IMR-90 (cell line): ENCODE data around the gene SLC44A2. TPM values are rescaled to one million over a fixed set of nuclear protein-coding genes. Genes with fewer than 3 reads are reported as not detected.

Source experiments
- ATAC-seq: fragments of 200-7000 bp; cut with Tn5 transposase; 2 replicates; pipeline ENCODE4 v1.9.1; 2020; ENCODE audit warnings: low read depth, mild to moderate bottlenecking, moderate library complexity
- BruUV-seq: library from RNA; stranded (reverse); fragments of 400-500 nt; replicated peaks from 2 replicates; lab custom pipeline; 2021; lab: Mats Ljungman, UMichigan
- CTCF ChIA-PET: fragments of 300-600 bp; formaldehyde crosslinking; extraction: SDS; loops from one replicate; lab custom pipeline; 2021; ENCODE audit warnings: antibody characterized with exemption; lab: Yijun Ruan, JAX
- POLR2A ChIA-PET: fragments of 300-600 bp; sonication (Branson Sonifier 250); formaldehyde crosslinking; loops from one replicate; lab custom pipeline; 2022; ENCODE audit warnings: antibody characterized with exemption; ENCODE audit not compliant: unreplicated experiment; lab: Charles Lee
- DNase-seq: peaks from one replicate; pipeline ENCODE4 v3.0.0; 2013
- H2AFZ ChIP-seq: replicated peaks from 2 replicates; pipeline ENCODE3; 2013; ENCODE audit warnings: low read length, mild to moderate bottlenecking; ENCODE audit not compliant: poor library complexity
- H2AK5ac ChIP-seq: 2 replicates; pipeline ENCODE4 v1.6.1; 2013; ENCODE audit warnings: low read depth, low read length, inconsistent platforms
- H2AK9ac ChIP-seq: replicated peaks from 2 replicates; pipeline ENCODE3; 2013; ENCODE audit warnings: mild to moderate bottlenecking, low read depth, low read length, moderate library complexity; ENCODE audit not compliant: poor library complexity
- H2BK120ac ChIP-seq: 2 replicates; pipeline ENCODE4 v1.6.1; 2013; ENCODE audit warnings: low read depth, low read length, inconsistent platforms
- H2BK15ac ChIP-seq: 3 replicates; pipeline ENCODE4 v1.6.1; 2013; ENCODE audit warnings: low read depth, low read length, inconsistent platforms
- H2BK20ac ChIP-seq: 2 replicates; pipeline ENCODE4 v1.6.1; 2013; ENCODE audit warnings: low read depth, mild to moderate bottlenecking, inconsistent platforms, low read length, moderate library complexity
- H2BK5ac ChIP-seq: 2 replicates; pipeline ENCODE4 v1.6.1; 2013; ENCODE audit warnings: mild to moderate bottlenecking, low read depth, low read length, inconsistent platforms; ENCODE audit not compliant: poor library complexity, severe bottlenecking
- H3K14ac ChIP-seq: replicated peaks from 2 replicates; pipeline ENCODE4 v1.6.1; 2013; ENCODE audit warnings: low read depth, low read length, inconsistent platforms
- H3K18ac ChIP-seq: 2 replicates; pipeline ENCODE4 v1.6.1; 2013; ENCODE audit warnings: low read depth, low read length, control low read depth
- H3K23ac ChIP-seq: 2 replicates; pipeline ENCODE4 v1.6.1; 2013; ENCODE audit warnings: low read depth, low read length, inconsistent platforms
- H3K27ac ChIP-seq: 2 replicates; pipeline ENCODE4 v1.5.1; 2013; ENCODE audit warnings: mild to moderate bottlenecking, control low read depth, low read length; ENCODE audit not compliant: insufficient read depth
- H3K27me3 ChIP-seq: 2 replicates; pipeline ENCODE4 v1.6.1; 2013; ENCODE audit warnings: low read length; ENCODE audit not compliant: control insufficient read depth, insufficient read depth
- H3K36me3 ChIP-seq: 2 replicates; pipeline ENCODE4 v1.6.1; 2013; ENCODE audit warnings: low read length, mixed read lengths; ENCODE audit not compliant: control insufficient read depth, insufficient read depth
- H3K4ac ChIP-seq: 2 replicates; pipeline ENCODE4 v1.6.1; 2013; ENCODE audit warnings: low read depth, low read length, inconsistent platforms
- H3K4me1 ChIP-seq: 2 replicates; pipeline ENCODE4 v1.6.1; 2013; ENCODE audit warnings: low read length, mixed read lengths; ENCODE audit not compliant: control insufficient read depth, insufficient read depth
- H3K4me2 ChIP-seq: 2 replicates; pipeline ENCODE4 v1.6.1; 2013; ENCODE audit warnings: low read depth, mild to moderate bottlenecking, control low read depth, low read length, moderate library complexity
- H3K4me3 ChIP-seq: 2 replicates; pipeline ENCODE4 v1.5.1; 2013; ENCODE audit warnings: low read depth, mild to moderate bottlenecking, control low read depth, low read length, moderate library complexity; ENCODE audit not compliant: insufficient read depth
- H3K56ac ChIP-seq: 2 replicates; pipeline ENCODE4 v1.6.1; 2013; ENCODE audit warnings: low read length, inconsistent platforms; ENCODE audit not compliant: insufficient read depth; ENCODE audit errors: extremely low read depth
- H3K79me1 ChIP-seq, 2 experiments: 2 replicates each; pipeline ENCODE4 v1.6.1; 2013; ENCODE audit warnings: low read length in 2 of 2, inconsistent platforms in 1 of 2, low read depth in 1 of 2
- H3K9ac ChIP-seq: 2 replicates; pipeline ENCODE4 v1.6.1; 2013; ENCODE audit warnings: low read depth, low read length, control low read depth
- H3K9me1 ChIP-seq: 2 replicates; pipeline ENCODE4 v1.6.1; 2013; ENCODE audit warnings: low read length, inconsistent platforms; ENCODE audit not compliant: insufficient read depth
- H3K9me3 ChIP-seq: 2 replicates; pipeline ENCODE4 v1.6.1; 2013; ENCODE audit warnings: low read length; ENCODE audit not compliant: control insufficient read depth, insufficient read depth
- H4K20me1 ChIP-seq: 2 replicates; pipeline ENCODE4 v1.6.1; 2013; ENCODE audit warnings: low read length, inconsistent platforms; ENCODE audit not compliant: insufficient read depth
- H4K5ac ChIP-seq: 2 replicates; pipeline ENCODE4 v1.6.1; 2013; ENCODE audit warnings: mild to moderate bottlenecking, low read depth, low read length, control low read depth
- H4K8ac ChIP-seq, 2 experiments: 2 replicates each; pipeline ENCODE4 v1.6.1; 2013; ENCODE audit warnings: low read depth in 2 of 2, low read length in 2 of 2, control low read depth in 1 of 2, inconsistent platforms in 1 of 2
- H4K91ac ChIP-seq: 2 replicates; pipeline ENCODE4 v1.6.1; 2013; ENCODE audit warnings: low read depth, low read length, inconsistent platforms; ENCODE audit not compliant: insufficient read depth
- FOS ChIP-seq: fragments of 150-350 bp; IDR thresholded peaks from 2 replicates; pipeline ENCODE4 v1.6.1; 2016; ENCODE audit warnings: low read depth, low read length
- MAFK ChIP-seq: IDR thresholded peaks from 2 replicates; pipeline ENCODE4 v1.6.1; 2012; ENCODE audit warnings: low read depth, low read length, improper control_type of control experiment
- NFE2L2 ChIP-seq: fragments of 150-350 bp; IDR thresholded peaks from 2 replicates; pipeline ENCODE4 v1.6.1; 2016; ENCODE audit warnings: low read depth, mild to moderate bottlenecking, low read length
- RAD21 ChIP-seq: IDR thresholded peaks from 2 replicates; pipeline ENCODE4 v1.6.1; 2012; ENCODE audit warnings: low read length, improper control_type of control experiment
- RCOR1 ChIP-seq: IDR thresholded peaks from 2 replicates; pipeline ENCODE4 v1.6.1; 2012; ENCODE audit warnings: mild to moderate bottlenecking, low read length, improper control_type of control experiment; ENCODE audit not compliant: insufficient replicate concordance
- RFX5 ChIP-seq: IDR thresholded peaks from 2 replicates; pipeline ENCODE4 v1.8.0; 2012; ENCODE audit warnings: low read depth, mild to moderate bottlenecking, low read length, moderate library complexity
- SMC3 ChIP-seq: fragments of 150-350 bp; IDR thresholded peaks from 2 replicates; pipeline ENCODE4 v1.6.1; 2016; ENCODE audit warnings: low read depth, mild to moderate bottlenecking, antibody characterized with exemption, low read length, moderate library complexity
- USF2 ChIP-seq: fragments of 150-350 bp; IDR thresholded peaks from 2 replicates; pipeline ENCODE4 v1.6.1; 2017; ENCODE audit warnings: mild to moderate bottlenecking, antibody characterized with exemption, low read length, low read depth
- WGBS, 2 experiments: methylation state at CpG; one replicate each; pipeline versions ENCODE4 v1.1.5 to v1.1.7; 2013; ENCODE audit warnings: missing lambda C conversion rate in 2 of 2; ENCODE audit not compliant: insufficient read length in 1 of 2; ENCODE audit errors: extremely low coverage in 2 of 2; 5-methylcytosine and 5-hydroxymethylcytosine counted together
- dilution Hi-C: fragments of 300-500 bp; cut with HindIII; formaldehyde crosslinking; loops from one replicate; pipeline ENCODE4 v1.14.3; 2018; ENCODE audit warnings: low sequenced_read_pairs; ENCODE audit not compliant: unreplicated experiment
- in situ Hi-C: fragments of 300-500 bp; cut with MboI; formaldehyde crosslinking; loops from 3 replicates; pipeline ENCODE4 v1.14.3; 2019; ENCODE audit warnings: low sequenced_read_pairs, inconsistent platforms, mixed read lengths
- intact Hi-C: fragments of 100-400 bp; cut with micrococcal nuclease; formaldehyde crosslinking; loops from 2 replicates; pipeline ENCODE4 v1.10.0; 2022
- polyA plus RNA-seq, 3 experiments: library from polyadenylated mRNA; depleted of rRNA; stranded (reverse); fragments of >200 nt; gene quantifications; 2 replicates each; pipeline ENCODE4 v1.2.3, GENCODE V29; 2012; ENCODE audit warnings: low replicate concordance in 1 of 3
- total RNA-seq: library from RNA; depleted of rRNA; stranded (reverse); fragments of >200 nt; gene quantifications from 2 replicates; pipeline ENCODE4 v1.2.3, GENCODE V29; 2012

Gene SLC44A2
- total and polyA plus RNA-seq, 2 of the 4 experiments (the other 2 are of a cell fraction) = 28.5 to 62.9 TPM

GRCh38 chr19:10618846-10619245, 6.5 kb upstream of the SLC44A2 start:
- Histone ChIP-seq H4K91ac (peak overlapping the region; percentile 68), H4K20me1 (peaks cover 5% of the 10 kb centered on the region; the same call in 1 of the 2 replicates), H3K27me3 (no peaks in the 10 kb centered on the region), H3K36me3 (peaks cover 2% of the 10 kb centered on the region; the same call in 1 of the 2 replicates), H3K4me1 (peaks cover 11% of the 10 kb centered on the region), H3K56ac (no peak overlapping the region), H3K9me3 (no peaks in the 10 kb centered on the region), H2AK5ac (peak overlapping the region; percentile 81), H2BK5ac (peak overlapping the region; percentile 65), H3K4me2 (no peak overlapping the region), H3K4me3 (no peak overlapping the region), H3K4ac (peak overlapping the region; percentile 64), H2AFZ (no peak overlapping the region), H4K5ac (peak overlapping the region; percentile 28; the same call in 1 of the 2 replicates), H2BK15ac (peak overlapping the region; percentile 58; the same call in 1 of the 3 replicates), H3K9me1 (peaks cover 12% of the 10 kb centered on the region), H3K27ac (peak overlapping the region; percentile 44; the same call in 1 of the 2 replicates), H3K9ac (no peak overlapping the region), H4K8ac (peak overlapping the region in 1 of 2 experiments; percentile 54; a peak in 2 of 4 replicates), H2AK9ac (peak overlapping the region; percentile 50), H2BK20ac (peak overlapping the region; percentile 39), H3K18ac (no peak overlapping the region), H3K23ac (no peak overlapping the region), H3K79me1 (peaks cover 48 to 75% of the 10 kb centered on the region in 2 experiments), H2BK120ac (peak overlapping the region; percentile 74), H3K14ac (peak overlapping the region; percentile 35; the same call in 1 of the 2 replicates)
- dilution Hi-C loops (no loop called here), in situ Hi-C loops (no loop called here), intact Hi-C loops (no loop called here)
- TF ChIP-seq RAD21 = no peak
- no peak for TF ChIP-seq RCOR1
- TF ChIP-seq SMC3 = no peak
- no peak for TF ChIP-seq USF2
- TF ChIP-seq RFX5 = no peak
- no peak for TF ChIP-seq NFE2L2
- TF ChIP-seq FOS = no peak
- TF ChIP-seq MAFK = no peak
- DNase-seq = no peak
- ChIA-PET POLR2A (no interaction called here), CTCF (interaction anchor here (0.6 to 1.8 kb wide), 2 partner anchors 37 to 571 kb away, joined by 3 to 6 read pairs; no protein-coding TSS in a partner anchor)
- no TSS peak for BruUV-seq
- 90% methylated on average over 2 of the region's 8 CpGs; no CpG with 5 or more reads in 1 of the 2 experiments for WGBS, 2 experiments
- ATAC-seq = no peak
